Spleen (tissue), 11 donors: ENCODE measurements around the gene TUBGCP6. TPM values are rescaled to one million over a fixed set of nuclear protein-coding genes. Genes with fewer than 3 reads are reported as not detected.

Source experiments
- DNase-seq: peaks from one replicate; pipeline ENCODE4 v3.0.0-alpha.2; 2020
- H3K27ac ChIP-seq, 8 donors: fragments of 200-600 bp; sonication (generic) in 7 of 8; 1 replicate in 4 of 8; 2 replicates in 4 of 8; pipeline versions ENCODE4 v1.5.0 to v1.8.0; 2016 to 2021; ENCODE audit warnings: inconsistent platforms in 4 of 8, mild to moderate bottlenecking in 4 of 8, moderate library complexity in 1 of 8
- H3K27me3 ChIP-seq, 7 donors: fragments of 200-600 bp; sonication (generic) in 6 of 7; replicated peaks in 1 of 7; 1 replicate in 4 of 7; 2 replicates in 3 of 7; pipeline versions ENCODE4 v1.5.0 to v1.8.0; 2016 to 2021; ENCODE audit warnings: inconsistent platforms in 3 of 7, mild to moderate bottlenecking in 1 of 7
- H3K36me3 ChIP-seq, 6 donors: fragments of 200-600 bp; sonication (generic) in 5 of 6; 1 replicate in 4 of 6; 2 replicates in 2 of 6; pipeline versions ENCODE4 v1.5.0 to v1.8.0; 2016 to 2021; ENCODE audit warnings: inconsistent platforms in 2 of 6
- H3K4me1 ChIP-seq, 6 donors: fragments of 200-600 bp; sonication (generic) in 5 of 6; 1 replicate in 3 of 6; 2 replicates in 3 of 6; pipeline versions ENCODE4 v1.5.0 to v1.8.0; 2016 to 2021; ENCODE audit warnings: inconsistent platforms in 3 of 6
- H3K4me3 ChIP-seq, 8 donors: fragments of 200-600 bp; sonication (generic) in 7 of 8; 1 replicate in 4 of 8; 2 replicates in 4 of 8; pipeline versions ENCODE4 v1.5.0 to v1.8.0; 2016 to 2021; ENCODE audit warnings: inconsistent platforms in 4 of 8, mild to moderate bottlenecking in 4 of 8, moderate library complexity in 2 of 8
- H3K9me3 ChIP-seq, 8 donors: fragments of 200-600 bp; sonication (generic) in 7 of 8; 1 replicate in 4 of 8; 2 replicates in 4 of 8; pipeline versions ENCODE4 v1.5.0 to v1.8.0; 2016 to 2021; ENCODE audit warnings: inconsistent platforms in 4 of 8
- CTCF ChIP-seq, 11 experiments: fragments of 200-600 bp in 7 of 11; fragments of 450-650 bp in 4 of 11; sonication (generic) in 4 of 11; IDR thresholded peaks in 8 of 11; conservative IDR thresholded peaks in 3 of 11; 1 replicate in 7 of 11; 2 replicates in 4 of 11; pipeline versions ENCODE4 v1.4.0 to v1.8.0; 2016 to 2021; ENCODE audit warnings: antibody characterized with exemption in 11 of 11, inconsistent platforms in 4 of 11, mild to moderate bottlenecking in 1 of 11
- POLR2A ChIP-seq, 3 donors: fragments of 450-650 bp; IDR thresholded peaks; one replicate each; pipeline ENCODE4 v1.5.1; 2017; ENCODE audit warnings: antibody characterized with exemption in 3 of 3, mild to moderate bottlenecking in 1 of 3
- POLR2AphosphoS5 ChIP-seq, 3 donors: sonication (generic); formaldehyde crosslinking; IDR thresholded peaks; one replicate each; pipeline ENCODE4 v1.5.1; 2017; ENCODE audit warnings: antibody characterized with exemption in 3 of 3
- WGBS, 5 donors: extraction: QIAGEN DNeasy Blood & Tissue Kit in 3 of 5; methylation state at CpG; one replicate each; pipeline versions ENCODE4 v1.1.5 to v1.1.7; 2013 to 2018; 5-methylcytosine and 5-hydroxymethylcytosine counted together
- intact Hi-C: fragments of 100-400 bp; cut with DNase I; formaldehyde crosslinking; loops from one replicate; pipeline ENCODE4 v1.15.0; 2023; ENCODE audit warnings: low total_unique reads
- polyA plus RNA-seq, 3 donors: library from polyadenylated mRNA; stranded (reverse); fragments of 200-250 nt; gene quantifications; one replicate each; pipeline ENCODE4 v1.2.1, GENCODE V29; 2013
- total RNA-seq, 7 donors: library from RNA; depleted of rRNA in 3 of 7; stranded (reverse); fragments of >200 nt in 3 of 7; fragmentation: NEBNext Ultra II Directional in 4 of 7; extraction: Animal tissue kit (Norgen Biotek cat#: 25700) in 4 of 7; gene quantifications; one replicate each; pipeline versions ENCODE4 v1.1.0 to v1.2.1, GENCODE V29; 2016 to 2021
- donor health status: healthy with polysubstance abuse.
- donor health status: DM: no; HTN: no; CAD: no; lungs with moderate emphysema.
- donor health status: DM: no; HTN: no; CAD: no.
- donor health status: Bipolar disorder and iron deficiency.
- donor health status: healthy.
- donor health status: DM: no; HTN: no; CAD: no.
- donor health status: DM: yes; HTN: yes; CAD: no.

Gene TUBGCP6
- total and polyA plus RNA-seq, 10 donors, result 36.0 to 98.0 (median 69.3) TPM

- peaks cover 7 to 100% (median 90%) of the 10 kb centered on the region in 6 donors for H3K36me3 ChIP-seq
- DNase-seq, result no peak
- H3K4me1 ChIP-seq, result no peaks in the 10 kb centered on the region
- H3K27ac ChIP-seq, result no peak overlapping the region
- H3K4me3 ChIP-seq, result no peak overlapping the region
- H3K9me3 ChIP-seq, result no peaks in the 10 kb centered on the region
- WGBS, 5 donors, result 86 to 99% (median 91%) methylated on average over 16 of the region's 16 CpGs
- intact Hi-C loops, result no loop called here
- no peak for TF ChIP-seq CTCF (IDR thresholded peaks at IDR 0.05 in 8 of 11, conservative IDR thresholded peaks at IDR 0.05 in 3 of 11)
- no peak for TF ChIP-seq POLR2A (IDR thresholded peaks at IDR 0.05)
- peak in 1 of 3 donors; percentile 23 for TF ChIP-seq POLR2AphosphoS5 (IDR thresholded peaks at IDR 0.05)
- H3K27me3 ChIP-seq, result no peaks in the 10 kb centered on the region
These were observed 20.8 kb downstream of the TUBGCP6 start for GRCh38 chr22:50224071-50224470.

DNA sequence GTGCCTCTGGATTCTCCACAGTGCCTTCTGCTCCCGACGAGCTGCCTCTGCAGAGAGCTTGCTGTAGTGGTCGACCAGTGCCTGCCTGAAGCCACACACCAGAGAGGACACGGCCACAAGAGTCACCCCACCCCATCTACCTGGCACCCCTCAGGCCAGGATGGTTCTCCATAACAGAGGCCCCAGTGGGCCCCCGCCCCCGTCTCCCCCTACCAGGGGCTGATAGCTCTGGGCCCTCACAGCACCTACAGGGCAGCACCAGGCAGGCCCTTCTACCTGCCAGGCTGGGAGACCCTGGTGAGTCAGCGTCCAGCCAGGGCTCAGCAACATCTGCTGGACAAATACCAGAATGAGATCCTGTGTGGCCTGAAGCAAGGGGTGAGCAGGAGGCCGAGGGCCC lies 22.3 kb downstream of the TUBGCP6 start:
- Histone ChIP-seq H3K9me3 (no peaks in the 10 kb centered on the region), H3K4me1 (no peaks in the 10 kb centered on the region), H3K27me3 (no peaks in the 10 kb centered on the region), H3K27ac (no peak overlapping the region), H3K36me3 (peaks cover 7 to 100% (median 96%) of the 10 kb centered on the region in 6 donors), H3K4me3 (no peak overlapping the region)
- intact Hi-C loops, result no loop called here
- TF ChIP-seq POLR2AphosphoS5 (IDR thresholded peaks at IDR 0.05) (no peak), POLR2A (IDR thresholded peaks at IDR 0.05) (no peak), CTCF (IDR thresholded peaks at IDR 0.05 in 8 of 11, conservative IDR thresholded peaks at IDR 0.05 in 3 of 11) (no peak)
- WGBS, 5 donors, result 81 to 100% (median 95%) methylated on average over 5 to 8 of the region's 8 CpGs
- no peak for DNase-seq

DNA sequence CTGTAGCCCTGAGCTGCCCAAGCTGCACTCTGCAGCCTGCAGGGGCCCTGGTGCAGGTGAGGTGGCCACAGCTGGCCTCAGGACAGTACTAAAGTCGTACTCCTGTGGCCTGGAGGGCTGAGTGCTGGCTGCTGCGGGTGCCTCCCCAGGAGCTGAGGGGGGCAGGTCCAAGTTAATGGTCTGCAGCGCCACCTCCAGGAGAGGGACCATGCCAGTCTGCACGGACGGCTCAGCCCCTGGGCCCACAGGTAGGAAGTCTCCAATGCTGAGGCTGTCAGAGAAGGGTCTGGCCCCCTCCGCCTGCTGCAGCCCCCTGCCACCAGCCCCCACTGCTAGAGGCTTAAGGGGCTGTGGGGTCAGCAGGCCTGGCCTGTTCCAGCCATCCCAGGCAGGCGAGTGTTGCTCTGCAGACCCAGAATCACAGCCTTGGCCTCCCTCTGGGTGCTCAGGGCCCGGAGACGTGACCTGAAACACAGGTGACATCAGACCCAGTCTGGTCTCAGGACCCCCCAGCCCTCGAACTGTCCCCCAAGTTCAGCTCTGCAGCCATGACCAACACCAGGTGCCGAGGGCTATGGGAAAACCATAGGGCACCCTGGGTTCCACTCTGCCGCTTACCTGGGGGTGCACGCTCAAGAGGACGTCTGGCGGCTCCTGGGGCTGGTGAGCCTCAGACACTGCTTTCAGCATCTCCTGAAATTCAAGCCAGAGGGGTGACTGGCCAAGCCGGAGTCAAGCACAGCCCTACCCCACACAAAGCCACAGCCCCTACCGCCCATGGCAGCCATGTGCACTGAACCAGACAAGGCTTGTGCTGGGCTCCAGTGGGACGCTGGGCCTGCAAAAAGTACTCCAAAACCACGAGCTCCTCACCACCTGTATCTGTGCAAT lies 23.2 kb downstream of the TUBGCP6 start:
- peak in 2 of 11 experiments; percentile 8 to 40 for TF ChIP-seq CTCF (IDR thresholded peaks at IDR 0.05 in 8 of 11, conservative IDR thresholded peaks at IDR 0.05 in 3 of 11)
- TF ChIP-seq POLR2A (IDR thresholded peaks at IDR 0.05), result no peak
- TF ChIP-seq POLR2AphosphoS5 (IDR thresholded peaks at IDR 0.05), result peak in 1 of 3 donors; percentile 20
- no peak for DNase-seq
- H3K36me3 ChIP-seq, result peaks cover 11 to 100% (median 98%) of the 10 kb centered on the region in 6 donors

More for the DNA sequence above, 23.2 kb downstream of the TUBGCP6 start:
- H3K9me3 ChIP-seq, result no peaks in the 10 kb centered on the region
- 83 to 95% (median 93%) methylated on average over 11 to 19 of the region's 19 CpGs for WGBS, 5 donors
- intact Hi-C loops, result no loop called here
- H3K4me1 ChIP-seq, result no peaks in the 10 kb centered on the region
- no peaks in the 10 kb centered on the region for H3K27me3 ChIP-seq
- no peak overlapping the region for H3K4me3 ChIP-seq
- H3K27ac ChIP-seq, result no peak overlapping the region
